LoVo (cell line): ENCODE results near the gene AP5Z1.

Experiments
- DNase-seq: peaks from one replicate; pipeline ENCODE4 v3.0.0-alpha.2; 2016; ENCODE audit warnings: low spot score

Gene AP5Z1

GRCh38 chr7:4766666-4767519 is 8.5 kb upstream of the AP5Z1 start:
- no peak for DNase-seq

- no peak for DNase-seq
Measured at GRCh38 chr7:4768597-4769569, 6.5 kb upstream of the AP5Z1 start.

DNA sequence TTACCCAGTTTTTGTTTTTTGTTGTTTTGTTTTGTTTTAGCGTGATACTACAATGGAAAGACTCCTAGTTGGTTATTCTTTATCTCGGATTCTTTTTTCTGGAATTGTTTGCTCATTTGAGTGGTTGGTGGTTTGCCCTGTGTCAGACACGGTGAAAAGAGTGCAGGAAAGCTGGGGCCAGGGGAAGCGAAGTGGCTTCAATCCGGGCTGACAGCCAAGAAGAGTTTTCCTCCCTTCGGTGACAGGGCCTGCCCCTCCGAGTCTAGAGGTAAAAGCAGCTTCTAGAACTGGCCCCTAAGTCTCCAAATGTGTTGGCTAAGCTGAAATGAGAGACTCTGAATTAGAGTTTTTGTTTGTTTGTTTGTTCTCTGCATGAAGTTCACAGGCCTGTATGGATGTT is 5.7 kb upstream of the AP5Z1 start:
- no peak for DNase-seq

DNA sequence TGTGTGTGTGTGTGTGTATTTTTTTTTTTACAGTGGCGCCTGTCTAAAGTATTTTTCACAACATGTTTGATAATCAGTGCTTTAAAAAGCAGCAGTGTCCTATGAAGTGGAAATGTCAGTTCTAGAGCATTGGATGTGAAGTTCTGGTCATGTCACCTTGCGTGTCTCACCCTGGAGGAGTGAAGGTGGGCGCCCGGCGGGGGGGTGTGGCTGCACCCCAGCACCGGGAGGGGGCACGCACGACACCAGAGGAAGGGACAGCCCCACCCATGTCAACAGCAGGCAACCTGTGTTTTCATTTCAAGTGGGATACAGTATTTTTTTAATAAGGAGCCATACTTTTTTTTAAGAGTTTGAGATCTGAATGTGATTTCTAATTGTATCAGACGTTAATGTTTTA is 4.5 kb upstream of the AP5Z1 start:
- DNase-seq: no peak

DNA sequence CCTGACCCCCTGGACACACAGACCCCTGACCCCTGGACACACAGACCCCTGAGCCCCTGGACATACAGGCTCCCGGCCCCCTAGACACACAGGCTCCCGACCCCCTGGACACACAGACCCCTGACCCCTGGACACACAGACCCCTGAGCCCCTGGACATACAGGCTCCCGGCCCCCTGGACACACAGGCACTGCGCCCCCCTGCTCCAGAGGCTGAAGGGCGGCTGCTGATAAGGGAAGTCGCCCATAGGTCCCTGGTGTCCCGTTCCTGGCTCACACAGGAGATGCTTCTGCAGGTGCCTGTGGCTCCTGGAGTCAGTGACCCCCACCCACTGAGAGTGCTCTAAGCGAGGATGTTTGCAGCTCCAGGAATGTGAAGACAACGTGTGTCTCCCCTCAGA is 3.7 kb upstream of the AP5Z1 start:
- DNase-seq: no peak

- DNase-seq: no peak
Measured at GRCh38 chr7:4772306-4772705, 3.1 kb upstream of the AP5Z1 start.

DNA sequence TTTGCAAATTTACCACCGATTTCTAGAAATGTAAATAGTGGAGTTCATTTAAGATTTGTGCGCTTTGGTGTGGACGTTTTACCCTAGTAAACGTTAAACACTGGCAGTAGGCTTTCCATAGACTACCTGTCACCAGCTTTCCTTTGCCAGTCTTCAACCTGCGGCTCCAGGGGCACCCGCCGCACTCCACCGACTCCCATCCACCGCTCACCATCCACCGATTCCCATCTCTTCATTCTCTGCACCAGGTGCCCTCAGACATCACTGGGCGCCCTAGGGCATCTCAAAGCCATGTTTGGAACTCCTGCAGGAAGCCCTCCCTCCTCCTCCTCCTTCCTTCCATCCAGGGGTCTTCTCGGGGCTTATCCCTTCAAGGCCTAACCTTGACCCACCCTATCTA is 1.4 kb upstream of the AP5Z1 start:
- no peak for DNase-seq

GRCh38 chr7:4774658-4775249 is 669 bp upstream of the AP5Z1 start:
- peak; percentile 63 for DNase-seq

- no peak for DNase-seq
Measured at GRCh38 chr7:4775848-4776623, 613 bp downstream of the AP5Z1 start.

GRCh38 chr7:4779118-4779517 is 3.7 kb downstream of the AP5Z1 start:
- no peak for DNase-seq

DNA sequence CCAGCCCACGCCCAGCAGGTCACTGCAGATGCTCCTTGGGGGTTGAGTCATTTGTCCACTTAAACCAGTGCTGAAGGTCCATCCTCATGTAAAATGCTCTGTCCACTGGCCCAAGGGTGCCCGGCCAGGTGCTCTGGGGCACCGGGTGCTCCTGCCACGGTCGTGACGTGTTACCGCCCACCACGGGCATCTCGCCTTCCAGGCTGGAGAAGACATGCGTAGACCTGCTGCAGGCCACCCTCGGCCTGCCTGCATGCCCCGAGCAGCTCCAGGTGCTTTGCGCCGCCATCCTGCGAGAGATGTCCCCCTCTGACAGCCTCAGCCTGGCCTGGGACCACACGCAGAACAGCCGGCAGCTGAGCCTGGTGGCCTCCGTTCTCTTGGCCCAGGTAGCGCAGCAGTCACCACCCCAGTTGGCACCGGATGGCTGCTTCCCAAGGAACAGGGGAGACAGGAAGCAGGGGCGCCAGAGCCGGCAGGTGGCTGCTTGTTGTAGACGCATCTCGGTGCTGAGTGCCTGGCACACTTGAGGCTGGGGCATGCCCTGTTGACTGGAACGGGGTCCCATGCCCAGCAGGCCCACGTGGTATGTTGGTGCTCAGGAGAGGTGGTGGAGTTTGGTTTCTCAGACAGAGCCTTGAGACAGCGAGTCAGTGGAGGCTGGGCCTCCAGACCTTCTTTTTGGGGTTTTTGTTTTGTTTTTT is 6.1 kb downstream of the AP5Z1 start:
- no peak for DNase-seq

- no peak for DNase-seq
Measured at GRCh38 chr7:4782333-4783291, 7.2 kb downstream of the AP5Z1 start.

GRCh38 chr7:4783292-4783652 is 7.8 kb downstream of the AP5Z1 start:
- DNase-seq: no peak

DNA sequence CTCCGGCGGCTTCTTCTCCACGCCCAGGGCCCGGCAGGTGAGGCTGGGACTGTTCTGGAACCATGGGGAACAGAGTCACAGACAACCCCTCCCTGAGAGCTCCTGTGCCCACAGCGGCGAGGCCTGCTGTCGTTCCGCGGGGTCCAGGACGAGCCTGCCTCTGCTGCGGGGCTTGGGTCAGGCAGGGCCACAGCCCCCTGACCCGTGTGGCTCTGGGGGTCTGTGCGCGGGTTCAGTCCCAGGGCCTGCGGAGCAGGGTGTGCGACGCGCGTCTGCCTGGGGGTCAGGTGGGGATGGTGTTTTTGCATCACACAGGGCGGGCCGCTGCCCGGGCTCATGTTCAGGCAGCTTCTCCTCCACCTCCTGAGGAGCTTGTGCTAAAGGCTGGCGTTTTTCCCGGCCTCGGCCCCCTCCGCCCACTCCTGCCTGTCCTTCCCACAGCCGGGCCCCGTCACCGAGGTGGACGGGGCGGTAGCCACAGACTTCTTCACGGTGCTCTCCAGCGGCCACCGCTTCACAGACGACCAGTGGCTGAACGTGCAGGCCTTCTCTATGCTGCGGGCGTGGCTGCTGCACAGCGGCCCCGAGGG is 8.4 kb downstream of the AP5Z1 start:
- DNase-seq: no peak

DNA sequence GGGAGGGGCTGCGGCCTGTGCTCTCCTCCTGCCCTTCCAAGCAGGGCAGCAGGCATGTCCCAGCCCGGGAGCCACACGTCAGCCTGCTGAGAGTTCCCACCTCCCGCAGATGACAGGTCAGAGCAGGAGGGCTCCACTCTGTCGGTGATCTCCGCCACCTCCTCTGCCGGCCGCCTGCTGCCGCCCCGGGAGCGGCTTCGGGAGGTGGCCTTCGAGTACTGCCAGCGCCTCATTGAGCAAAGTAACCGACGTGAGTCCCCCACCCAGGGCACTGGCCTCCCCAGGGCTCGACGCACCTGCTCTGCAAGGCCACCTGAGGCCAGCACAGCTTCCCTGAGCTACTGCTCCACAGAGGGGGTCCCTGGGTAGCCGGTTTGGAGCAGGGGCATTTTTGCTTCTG is 9.4 kb downstream of the AP5Z1 start:
- DNase-seq: no peak

DNA sequence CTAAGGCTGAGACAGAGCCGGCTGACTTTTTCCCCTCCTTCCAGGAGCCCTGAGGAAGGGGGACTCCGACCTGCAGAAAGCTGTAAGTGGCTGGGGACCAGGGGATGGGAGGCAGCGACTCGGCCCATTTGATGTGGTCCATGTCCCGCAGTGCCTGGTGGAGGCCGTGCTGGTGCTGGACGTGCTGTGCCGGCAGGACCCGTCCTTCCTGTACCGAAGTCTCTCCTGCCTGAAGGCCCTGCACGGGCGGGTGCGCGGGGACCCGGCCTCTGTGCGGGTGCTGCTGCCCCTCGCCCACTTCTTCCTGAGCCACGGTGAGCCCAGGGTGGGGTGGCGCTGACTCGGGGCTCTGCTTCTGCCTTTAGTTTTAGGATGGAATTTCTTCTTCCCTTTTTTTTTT is 9.9 kb downstream of the AP5Z1 start:
- DNase-seq: no peak

GRCh38 chr7:4786015-4786414 is 10.6 kb downstream of the AP5Z1 start:
- DNase-seq: no peak

GRCh38 chr7:4787541-4787940 is 12.1 kb downstream of the AP5Z1 start:
- DNase-seq: no peak

- no peak for DNase-seq
Measured at GRCh38 chr7:4787947-4788626, 12.7 kb downstream of the AP5Z1 start.
